HG02759 (cell line): ENCODE results near the gene H3-3A.

Source experiments
- ATAC-seq: cut with Tn5 transposase; IDR thresholded peaks from one replicate; pipeline ENCODE4 v1.9.1; 2021; ENCODE audit warnings: mild to moderate bottlenecking, moderate library complexity; ENCODE audit not compliant: unreplicated experiment

Gene H3-3A

DNA sequence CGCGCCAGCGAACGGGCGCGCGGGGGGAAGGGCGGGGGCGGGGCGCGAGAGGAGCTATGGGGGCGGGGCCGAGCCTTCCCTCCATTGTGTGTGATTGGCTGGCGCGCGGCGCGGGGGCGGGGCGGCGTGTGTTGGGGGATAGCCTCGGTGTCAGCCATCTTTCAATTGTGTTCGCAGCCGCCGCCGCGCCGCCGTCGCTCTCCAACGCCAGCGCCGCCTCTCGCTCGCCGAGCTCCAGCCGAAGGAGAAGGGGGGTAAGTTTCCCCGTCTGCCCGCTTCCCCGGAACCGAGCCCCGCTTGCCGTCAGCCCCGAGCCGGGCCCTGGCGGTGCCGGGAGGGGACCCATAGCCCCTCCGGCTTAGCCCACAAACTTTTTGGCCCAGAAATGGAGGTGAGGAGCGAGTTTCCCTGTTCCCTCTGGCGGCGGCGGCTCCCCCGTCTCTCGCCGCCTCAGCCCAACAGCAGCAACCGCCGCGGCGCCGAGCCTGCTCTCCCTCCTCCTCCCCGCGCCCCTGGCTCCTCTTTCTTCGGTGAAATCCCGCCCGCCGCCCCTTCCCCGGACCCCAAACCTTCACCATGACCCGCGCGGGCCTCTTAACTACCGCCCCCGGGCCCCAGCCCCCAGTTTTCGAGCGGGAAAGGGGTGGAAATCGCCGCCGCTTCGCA lies at the start of gene H3-3A:
TSS of gene H3-3A (plus strand) at position 159 of the 666 bp plus-strand sequence. CDS start 1,636 bp downstream, outside the sequence.
- ATAC-seq: peak; percentile 78

DNA sequence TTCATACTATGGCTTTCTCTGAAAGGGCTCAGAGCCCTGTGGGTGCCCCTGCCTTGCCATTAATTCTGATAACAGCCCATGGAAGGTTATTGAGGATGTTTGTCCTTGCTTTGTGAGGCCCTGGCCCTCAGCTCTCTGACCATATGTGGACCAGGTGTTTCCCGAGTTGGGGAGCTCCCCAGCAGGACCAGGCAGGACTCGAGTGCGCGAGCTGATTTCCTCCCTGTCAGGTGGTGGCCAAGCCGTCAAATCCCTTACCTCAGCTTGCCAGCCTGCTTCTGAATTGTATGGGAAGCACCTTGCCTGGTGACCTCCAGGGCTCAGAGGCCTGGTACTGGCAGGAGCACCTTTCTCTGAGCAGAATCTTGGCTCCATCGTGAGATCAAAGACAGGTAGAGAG lies 45.4 kb upstream of the H3-3A start:
- ATAC-seq: no peak

DNA sequence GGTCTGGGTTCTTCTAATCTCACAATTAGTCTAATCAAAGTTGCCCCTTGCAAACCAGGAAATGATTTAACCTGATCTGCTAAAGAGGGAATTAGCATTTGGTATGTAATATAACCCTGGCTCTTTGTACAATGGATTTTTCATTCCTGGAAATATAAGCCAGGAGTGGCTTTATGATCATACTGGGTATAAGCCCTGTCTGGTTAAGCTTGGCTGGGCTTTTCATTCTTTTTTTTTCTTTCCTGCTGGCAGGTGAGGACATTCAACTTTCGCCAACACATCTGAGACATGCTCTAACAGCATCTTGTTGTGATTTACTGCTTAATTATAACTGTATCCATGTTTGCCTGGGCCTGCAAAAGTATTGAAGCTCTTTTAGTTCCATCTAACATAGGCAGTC lies 42.9 kb upstream of the H3-3A start:
- no peak for ATAC-seq

DNA sequence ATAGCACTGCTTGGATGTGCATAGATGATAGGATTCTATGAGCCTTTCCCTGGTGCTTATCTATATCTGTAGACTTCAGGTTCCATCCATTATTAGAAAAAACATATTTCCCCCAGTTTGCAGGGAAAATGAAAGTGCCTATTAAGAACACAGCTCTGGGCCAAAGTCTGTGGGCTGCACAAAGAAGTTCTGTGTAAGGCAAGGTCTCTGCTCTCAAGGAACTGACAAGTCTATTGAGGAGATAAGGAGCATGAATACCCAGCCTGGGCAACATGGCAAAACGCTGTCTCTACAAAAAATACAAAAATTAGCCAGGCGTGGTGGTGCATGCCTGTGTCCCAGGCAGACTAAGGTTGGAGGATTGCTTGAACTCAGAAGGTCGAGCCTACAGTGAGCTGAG lies 41.1 kb upstream of the H3-3A start:
- no peak for ATAC-seq

DNA sequence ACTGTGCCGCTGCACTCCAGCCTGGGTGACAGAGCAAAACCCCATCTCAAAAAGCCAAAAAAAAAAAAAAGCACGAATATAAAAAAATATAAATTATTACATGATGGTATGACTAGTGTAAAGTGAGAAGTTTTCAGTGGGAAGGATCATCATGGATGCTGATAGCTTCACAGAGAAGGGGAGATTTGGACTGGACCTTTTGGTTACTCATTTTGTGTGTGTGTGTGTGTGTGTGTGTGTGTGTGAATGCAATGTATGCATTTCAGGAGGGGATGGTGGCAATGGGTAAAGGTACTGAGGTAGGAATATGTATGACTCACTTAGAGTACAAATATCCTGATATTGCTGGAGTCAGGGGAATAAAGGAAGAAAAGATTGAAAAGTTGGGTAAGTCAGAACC lies 40.7 kb upstream of the H3-3A start:
- ATAC-seq: no peak

DNA sequence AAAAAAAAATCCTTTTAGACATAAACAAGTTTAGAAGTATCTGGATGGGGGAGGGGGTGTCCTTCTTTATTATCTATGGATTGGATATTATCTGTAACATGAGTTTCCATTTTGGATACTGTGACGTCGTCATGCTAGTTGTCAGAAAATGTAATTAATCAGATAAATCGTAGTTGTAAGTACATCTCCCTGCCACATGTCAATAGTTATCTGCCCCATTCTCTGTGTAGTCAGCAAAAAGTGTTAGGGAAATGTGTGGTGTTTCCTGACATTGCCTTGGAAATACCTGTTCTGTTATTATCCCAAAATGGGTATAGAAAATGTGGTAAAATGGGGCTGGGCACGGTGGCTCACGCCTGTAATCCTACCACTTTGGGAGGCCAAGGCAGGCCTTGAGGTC lies 38.8 kb upstream of the H3-3A start:
- ATAC-seq: no peak

DNA sequence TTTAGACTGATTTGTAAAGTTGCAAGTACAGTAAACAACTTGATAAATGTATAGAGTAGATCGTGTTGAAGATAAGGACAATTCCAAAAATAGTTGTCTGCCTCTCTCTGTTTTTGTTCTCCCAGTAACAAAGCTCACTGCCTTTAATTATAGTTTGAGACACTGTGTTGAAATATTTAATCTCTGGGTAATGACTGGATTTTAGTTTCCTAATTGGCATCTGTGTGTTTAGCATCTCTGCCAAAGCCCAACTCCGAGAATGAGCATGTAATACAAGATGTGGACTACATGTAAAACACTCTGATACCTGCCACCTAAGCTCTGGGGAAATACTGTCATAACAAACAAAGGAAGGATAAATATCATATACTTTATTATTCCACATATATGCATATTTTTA lies 35.7 kb upstream of the H3-3A start:
- no peak for ATAC-seq

DNA sequence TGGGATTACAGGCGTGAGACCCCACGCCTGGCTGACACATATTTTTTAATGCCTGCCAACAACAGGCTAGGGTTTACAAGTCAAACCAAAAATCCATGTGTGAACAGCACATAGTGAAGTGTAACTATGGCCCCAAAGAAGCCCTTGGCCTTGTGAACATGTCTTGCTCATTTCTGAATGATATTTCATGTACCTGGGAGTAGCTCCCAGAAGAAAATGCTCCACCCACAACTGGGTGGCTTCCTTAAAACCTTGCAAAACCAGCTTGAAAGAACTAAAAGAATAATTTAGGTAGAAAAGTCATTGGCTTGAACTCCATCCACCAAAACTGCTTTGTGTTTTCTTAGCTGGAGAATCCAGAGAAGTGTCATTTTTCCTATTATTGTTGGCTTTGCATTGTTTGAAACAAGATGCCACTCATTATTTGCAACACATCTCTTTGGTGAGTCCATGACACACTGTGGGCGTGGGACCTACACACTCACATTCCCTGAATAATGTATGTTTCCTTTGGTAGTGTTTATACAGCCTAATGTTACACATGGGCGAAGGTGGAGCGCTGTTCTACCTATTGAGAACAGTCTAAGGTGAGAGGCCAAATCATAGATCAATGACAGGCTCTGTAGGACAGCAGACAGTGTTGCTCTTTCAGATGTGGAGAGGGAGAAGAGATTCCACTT lies 34.8 kb upstream of the H3-3A start:
- ATAC-seq: no peak

DNA sequence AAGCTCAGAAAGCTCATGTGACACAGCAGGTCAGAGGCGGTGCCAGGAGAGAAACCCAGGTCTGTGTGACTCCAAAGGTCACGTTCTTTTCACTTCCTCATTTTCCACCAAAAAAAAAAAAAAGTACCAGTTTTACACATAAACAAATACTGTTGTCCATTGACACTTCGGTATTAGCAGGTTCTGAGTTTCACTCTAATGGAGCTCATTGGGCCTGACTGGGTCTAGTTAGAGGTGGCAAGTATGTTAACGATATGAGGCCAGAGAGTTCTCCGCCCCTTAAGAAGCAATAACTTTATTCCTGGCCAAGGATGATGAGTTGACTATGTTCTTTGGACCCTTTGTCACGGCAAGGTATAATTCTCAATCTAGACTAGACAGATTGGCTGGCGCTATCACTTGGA lies 33.4 kb upstream of the H3-3A start:
- peak; percentile 86 for ATAC-seq

DNA sequence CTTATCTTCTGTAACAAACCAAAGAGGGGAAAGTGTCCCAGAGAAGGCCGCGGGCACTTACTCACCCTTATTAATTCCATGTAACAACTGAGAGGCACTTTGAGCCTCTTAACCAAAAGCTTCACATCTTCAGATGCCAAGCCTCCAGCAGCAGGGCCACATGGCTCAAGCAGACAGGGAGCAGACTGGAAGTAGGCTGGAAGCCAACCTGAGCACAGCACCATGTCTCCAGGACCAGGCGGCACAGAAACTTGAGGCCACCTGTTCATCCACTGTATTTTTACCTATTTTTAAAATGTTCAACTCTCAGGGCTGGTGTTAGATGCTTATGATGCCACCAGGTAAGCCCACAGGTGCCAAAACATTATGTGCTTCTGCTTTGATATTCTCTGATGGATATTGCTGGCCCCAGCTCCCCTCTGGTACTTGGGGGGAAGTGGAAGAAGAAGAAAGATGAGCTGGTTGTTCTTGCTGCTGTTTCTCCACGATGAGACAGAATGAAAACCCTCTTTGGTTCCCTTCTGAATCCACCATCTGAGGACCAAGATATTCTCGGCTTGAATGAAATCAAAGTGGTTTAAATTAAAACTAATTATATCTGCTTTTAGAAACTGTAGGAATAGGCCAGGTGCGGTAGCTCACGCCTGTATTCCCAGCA lies 32.8 kb upstream of the H3-3A start:
- no peak for ATAC-seq

DNA sequence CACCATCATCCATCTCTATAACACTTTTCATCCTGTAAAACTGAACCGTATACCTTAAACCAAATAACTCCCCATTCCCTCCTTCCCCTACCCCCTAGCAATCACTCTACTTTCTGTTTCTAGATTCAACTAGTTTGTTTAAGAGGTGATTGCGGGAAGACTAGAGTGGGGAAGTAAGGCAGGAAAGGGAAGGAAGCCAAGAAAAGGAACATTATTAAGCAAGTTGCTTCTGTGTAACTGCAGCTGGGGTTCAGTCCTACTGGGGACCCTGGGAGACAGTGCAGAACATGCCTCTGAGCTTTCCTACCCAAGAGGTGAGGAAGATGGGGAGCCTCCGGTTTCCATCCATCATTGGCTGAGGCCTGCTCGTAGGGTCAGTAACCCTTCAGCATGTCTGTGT lies 28.9 kb upstream of the H3-3A start:
- ATAC-seq: no peak

DNA sequence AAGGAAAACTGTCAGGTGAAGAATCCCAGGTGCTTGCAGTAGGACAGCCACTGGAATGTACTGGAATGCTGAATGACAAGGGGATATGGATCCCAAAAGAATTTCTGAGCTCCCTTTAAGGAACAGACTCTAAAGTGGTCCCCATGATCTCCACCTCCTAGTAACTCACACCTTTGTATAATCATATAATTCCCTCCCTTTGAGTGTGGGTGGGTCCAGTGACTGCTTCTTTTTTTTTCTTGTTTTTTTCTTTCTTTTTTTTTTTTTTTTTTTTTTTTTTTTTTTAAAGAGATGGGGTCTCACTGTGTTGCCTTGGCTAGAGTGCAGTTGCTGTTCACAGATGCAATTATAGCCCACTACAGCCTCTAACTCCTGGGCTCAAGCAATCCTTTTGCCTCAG lies 28.5 kb upstream of the H3-3A start:
- no peak for ATAC-seq

DNA sequence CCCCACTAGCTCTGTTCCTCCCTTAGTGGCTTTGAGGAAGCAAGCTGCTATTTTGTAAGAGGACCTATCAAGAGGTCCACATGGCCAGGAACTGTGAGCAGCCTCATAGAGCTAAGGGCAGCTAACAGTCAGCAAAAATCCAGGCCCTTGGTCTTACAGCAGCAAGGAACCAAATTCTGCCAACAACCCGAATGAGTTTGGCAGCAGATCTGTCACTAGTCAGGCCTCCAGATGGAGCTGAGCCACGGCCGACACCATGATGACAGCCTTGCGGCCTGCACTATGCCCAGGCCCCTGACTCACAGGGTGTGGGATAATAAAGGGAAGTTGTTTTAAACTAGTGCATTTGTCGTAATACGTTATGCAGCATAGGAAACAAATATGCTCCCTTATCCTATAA lies 28.0 kb upstream of the H3-3A start:
- ATAC-seq: no peak

DNA sequence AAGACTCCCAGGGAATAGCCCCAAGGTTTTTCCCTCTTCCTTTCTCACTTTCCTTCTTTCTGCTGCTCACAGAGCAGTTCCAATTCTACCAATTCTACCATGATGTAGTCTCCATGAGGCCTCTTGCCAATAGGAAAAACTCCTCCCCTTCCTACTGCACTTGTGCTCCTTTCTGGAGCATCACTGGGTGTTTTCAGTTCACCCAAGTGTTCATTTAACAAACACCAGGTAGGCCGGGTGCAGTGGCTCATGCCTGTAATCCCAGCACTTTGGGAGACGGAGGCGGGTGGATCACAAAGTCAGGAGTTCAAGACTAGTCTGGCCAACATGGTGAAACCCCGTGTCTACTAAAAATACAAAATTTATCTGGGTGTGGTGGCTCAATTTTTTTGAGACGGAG lies 26.6 kb upstream of the H3-3A start:
- ATAC-seq: no peak

DNA sequence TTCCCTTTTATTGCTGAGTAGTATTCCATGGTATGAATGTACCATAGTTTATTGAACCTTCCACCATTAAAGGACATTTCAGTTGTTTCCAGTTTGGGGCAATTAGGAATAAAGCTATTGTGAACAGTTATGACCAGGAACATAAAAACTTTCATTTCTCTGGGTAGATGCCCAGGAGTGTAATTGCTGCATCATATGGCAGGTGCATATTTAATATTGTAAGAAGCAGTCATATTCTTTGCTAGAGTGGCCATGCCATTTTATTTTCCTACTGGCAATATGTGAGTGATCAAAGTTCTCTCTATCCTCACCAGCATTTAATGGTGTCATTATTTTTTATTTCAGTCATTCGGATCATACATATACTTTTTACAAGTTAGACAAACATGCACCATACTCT lies 23.9 kb upstream of the H3-3A start:
- ATAC-seq: no peak

DNA sequence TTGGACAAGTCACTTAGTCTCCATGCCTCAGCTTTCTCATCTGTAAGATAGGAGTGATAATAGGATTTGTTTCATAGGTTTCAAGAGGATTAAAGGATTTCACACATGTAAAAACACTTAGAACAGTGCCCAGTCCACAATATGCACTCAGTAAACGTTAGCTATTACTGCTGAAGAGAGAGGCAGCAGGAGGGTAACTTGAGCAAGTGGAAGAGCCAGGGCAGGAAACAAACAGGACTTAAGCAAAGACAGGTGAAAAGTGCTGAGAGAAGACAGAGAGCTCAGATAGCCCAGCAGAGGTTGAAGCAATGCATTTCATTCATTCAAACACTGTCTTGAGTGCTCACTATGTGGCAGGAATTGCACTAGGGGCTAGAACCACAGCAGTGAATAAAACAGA lies 21.1 kb upstream of the H3-3A start:
- ATAC-seq: no peak

DNA sequence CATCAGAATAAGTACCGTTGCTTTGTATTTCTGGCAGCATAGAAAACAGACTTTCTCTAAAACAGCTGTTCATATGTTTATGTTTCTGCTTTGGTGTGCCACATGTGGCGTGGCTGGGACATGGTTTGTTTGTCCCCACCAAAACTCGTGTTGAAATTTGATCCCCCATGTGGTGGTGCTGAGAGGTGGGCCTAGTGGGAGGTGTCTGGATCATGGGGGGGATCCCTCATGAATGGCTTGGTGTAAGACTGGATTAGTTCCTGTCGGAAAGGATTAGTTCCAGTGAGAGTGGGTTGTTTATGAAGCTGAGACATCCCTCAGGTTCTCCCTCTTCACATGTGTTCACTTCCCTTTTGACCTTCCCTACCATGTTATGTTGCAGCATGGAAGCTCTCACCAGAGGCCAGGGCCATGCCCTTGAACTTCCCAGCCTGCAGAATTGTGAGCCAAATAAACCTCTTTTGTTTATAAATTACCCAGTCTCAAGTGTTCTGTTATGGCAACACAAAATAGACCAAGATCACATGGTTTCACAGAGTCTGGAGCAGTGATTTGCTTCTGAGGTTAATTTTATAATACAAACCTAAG lies 17.9 kb upstream of the H3-3A start:
- ATAC-seq: no peak

DNA sequence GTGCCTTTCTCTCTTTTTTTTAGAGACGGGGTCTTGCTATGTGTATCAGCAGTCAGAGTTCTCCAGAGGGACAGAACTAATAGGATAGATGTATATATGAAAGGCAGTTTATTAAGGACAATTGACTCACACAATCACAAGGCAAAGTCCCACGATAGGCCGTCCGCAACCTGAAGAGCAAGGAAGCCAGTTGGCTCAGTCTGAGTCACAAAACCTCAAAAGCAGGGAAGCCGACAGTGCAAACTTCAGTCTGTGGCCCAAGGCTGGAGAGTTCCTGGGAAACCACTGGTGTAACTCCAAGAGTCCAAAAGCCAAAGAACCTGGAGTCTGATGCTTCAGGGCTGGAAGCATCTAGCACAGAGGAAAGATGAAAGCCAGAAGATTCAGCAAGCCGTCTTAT lies 16.3 kb upstream of the H3-3A start:
- ATAC-seq: no peak

DNA sequence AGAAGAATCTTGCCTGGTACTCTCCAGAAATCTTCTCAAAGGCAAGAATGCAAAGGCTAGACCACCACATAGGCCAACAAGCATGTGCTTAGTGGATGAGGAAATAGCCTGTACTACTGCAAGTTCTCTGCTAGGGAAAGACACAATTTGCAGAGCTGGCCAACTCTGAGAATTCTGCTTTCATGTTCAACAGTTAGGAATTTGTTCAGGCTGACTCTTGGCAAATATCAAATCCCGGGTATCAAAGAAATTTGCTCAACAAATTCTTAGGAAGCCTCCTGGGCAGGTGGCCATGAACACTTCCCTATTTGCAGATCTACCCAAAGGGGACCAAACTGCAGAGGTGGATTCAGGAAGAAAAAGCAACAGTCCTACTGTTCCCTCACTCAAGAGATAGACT lies 15.0 kb upstream of the H3-3A start:
- no peak for ATAC-seq

DNA sequence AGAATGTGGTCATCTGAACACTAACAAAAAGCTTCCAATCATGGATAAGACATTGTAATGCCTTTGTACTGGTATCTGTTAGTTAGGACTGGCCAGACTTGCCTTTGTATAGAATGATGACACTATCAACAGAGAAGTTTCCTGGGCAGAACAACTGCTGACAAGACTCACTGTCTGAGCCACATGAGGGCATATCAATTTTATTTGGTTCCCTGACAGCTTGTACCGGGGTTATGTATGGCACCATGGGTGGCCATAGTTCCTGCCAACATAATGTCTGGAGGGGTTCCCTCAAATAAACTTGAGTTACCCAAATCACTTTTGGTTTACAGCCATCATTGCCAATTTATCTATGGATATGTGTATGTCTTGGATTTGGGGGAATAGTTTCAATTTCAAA lies 13.6 kb upstream of the H3-3A start:
- ATAC-seq: no peak

DNA sequence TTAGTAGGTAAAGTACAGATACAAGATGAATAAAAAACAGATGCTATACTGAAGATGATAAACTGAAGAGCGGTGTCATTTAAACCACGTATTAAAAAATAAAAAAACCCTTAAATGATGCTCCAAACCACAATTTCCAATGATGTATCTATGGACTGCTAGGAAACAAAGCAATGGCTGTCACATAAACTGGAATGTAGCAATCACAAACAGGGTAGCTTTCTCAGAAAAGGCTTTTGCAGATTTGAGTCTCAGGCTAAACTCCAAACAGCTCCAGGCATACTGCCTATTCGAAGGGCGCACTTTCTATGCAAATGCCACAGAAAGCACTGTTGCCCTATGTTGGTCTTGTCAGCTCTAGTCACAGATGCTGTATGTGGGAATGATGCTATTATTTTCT lies 12.4 kb upstream of the H3-3A start:
- ATAC-seq: no peak

DNA sequence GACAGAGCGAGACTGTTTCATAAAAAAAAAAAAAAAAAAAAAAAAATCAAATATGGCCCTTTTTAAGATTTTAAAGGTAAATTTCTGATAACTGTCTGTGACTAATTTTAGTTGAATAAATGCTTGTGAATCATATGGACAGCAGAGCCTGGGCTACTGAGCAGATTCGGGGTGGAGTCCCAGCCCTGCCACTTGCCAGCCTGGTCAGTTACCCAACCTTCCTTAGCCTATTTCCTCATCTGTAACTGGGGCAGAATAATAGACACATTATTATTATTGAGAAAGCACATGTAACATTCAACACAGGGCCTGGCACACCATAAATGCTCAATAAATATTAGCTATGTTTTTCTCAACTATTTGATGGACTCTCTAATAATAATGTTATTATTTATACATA lies 11.2 kb upstream of the H3-3A start:
- no peak for ATAC-seq
